Breast epithelium (tissue), 3 donors: ENCODE data around the gene RSPH9.

Experiments used
- CTCF ChIP-seq, 3 donors: fragments of 450-650 bp; IDR thresholded peaks; one replicate each; pipeline ENCODE4 v1.5.1; 2016 to 2017; ENCODE audit warnings: antibody characterized with exemption in 3 of 3, mild to moderate bottlenecking in 3 of 3, moderate library complexity in 3 of 3
- POLR2AphosphoS5 ChIP-seq, 3 donors: sonication (generic); formaldehyde crosslinking; IDR thresholded peaks; one replicate each; pipeline ENCODE4 v1.6.1; 2017; ENCODE audit warnings: antibody characterized with exemption in 3 of 3

- no peak for TF ChIP-seq POLR2AphosphoS5 (IDR thresholded peaks at IDR 0.05)
- no peak for TF ChIP-seq CTCF (IDR thresholded peaks at IDR 0.05)
Measured at GRCh38 chr6:43625393-43625992, 19.3 kb upstream of the RSPH9 start.
